ENCODE results near the gene DNAJC9. TPM values are rescaled to one million over a fixed set of nuclear protein-coding genes. Genes with fewer than 3 reads are reported as not detected.
"Not testable (repeated sequence)": the region's sequence is repeated elsewhere in the genome, so short reads cannot be mapped to it uniquely, and the experiment has no call there.

The DNAJC9 gene
- total and polyA plus RNA-seq, 4 donors = 8.0 to 13.5 (median 10.9) TPM

DNA sequence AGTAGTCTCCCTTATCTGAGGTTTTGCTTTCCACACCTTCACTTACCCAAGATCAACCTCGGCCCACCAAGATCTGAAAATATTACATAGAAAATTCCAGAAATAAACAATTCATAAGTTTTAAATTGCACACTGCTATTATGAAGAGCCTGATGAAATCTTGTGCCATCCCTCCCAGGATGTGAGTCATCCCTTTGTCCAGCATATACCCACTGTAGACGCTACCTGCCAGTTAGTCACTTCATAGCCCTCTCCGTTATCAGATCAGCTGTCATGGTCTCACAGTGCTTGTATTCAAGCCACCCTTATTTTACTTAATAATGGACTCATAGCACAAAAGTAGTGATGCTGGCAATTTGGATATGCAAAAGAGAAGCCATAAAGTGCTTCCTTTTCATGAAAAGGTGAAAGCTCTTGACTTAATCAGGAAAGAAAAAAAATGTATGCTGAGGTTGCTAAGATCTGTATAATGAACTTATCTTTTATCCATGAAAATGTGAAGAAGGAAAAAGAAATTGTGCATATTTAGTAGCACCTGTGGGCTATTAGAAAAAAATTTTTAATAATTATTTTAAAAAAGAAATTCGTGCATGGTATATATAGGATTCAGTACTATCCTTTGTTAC lies 15.2 kb upstream of the DNAJC9 start:
- no peak for DNase-seq

DNA sequence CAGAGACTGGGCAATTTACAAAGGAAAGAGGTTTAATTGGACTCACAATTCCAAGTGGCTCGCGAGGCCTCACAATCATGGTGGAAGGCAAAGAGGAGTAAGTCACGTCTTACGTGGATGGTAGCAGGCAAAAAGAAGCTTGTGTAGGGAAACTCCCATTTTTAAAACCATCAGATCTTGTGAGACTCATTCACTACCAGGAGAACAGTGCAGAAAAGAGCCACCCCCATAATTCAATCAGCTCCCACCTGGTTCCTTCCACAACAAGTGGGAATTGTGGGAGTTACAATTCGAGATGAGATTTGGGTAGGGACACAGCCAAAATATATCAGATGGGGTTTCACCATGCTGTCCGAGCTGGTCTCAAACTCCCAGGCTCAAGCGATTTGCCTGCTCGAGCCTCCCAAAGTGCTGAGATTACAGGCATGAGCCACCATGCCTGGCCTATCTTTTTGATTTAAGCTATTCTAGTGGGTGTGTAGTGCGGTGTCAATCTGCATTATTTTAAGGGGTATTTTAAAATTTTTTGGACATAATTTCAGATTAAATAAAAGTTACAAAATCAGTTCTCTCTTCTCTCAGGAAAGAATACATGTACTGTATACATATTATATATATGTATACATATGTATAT lies 14.4 kb upstream of the DNAJC9 start:
- Histone ChIP-seq H3K27ac (ENCODE audit: low read depth in 1 of 2, low read length in 2 of 2) (no peak overlapping the region), H3K36me3 (ENCODE audit: control insufficient read depth in 1 of 2, insufficient read depth in 2 of 2, low read length in 1 of 2) (no peaks in the 10 kb centered on the region), H3K4me1 (ENCODE audit: control insufficient read depth in 1 of 2, insufficient read depth in 2 of 2, low read length in 2 of 2) (no peaks in the 10 kb centered on the region), H3K4me3 (ENCODE audit: low read length in 2 of 2) (no peak overlapping the region), H3K27me3 (ENCODE audit: control insufficient read depth in 1 of 2, insufficient read depth in 2 of 2, low read length in 1 of 2) (no peaks in the 10 kb centered on the region), H3K9me3 (ENCODE audit: control insufficient read depth, low read length) (no peaks in the 10 kb centered on the region)
- intact Hi-C loops (cut with DNase I) = no loop called here
- no peak for ATAC-seq (ENCODE audit: low FRiP score)
- 82 to 96% methylated on average over 9 of the region's 9 CpGs for WGBS, 2 donors
- DNase-seq = no peak

More for the DNA sequence above, 15.2 kb upstream of the DNAJC9 start:
- Histone ChIP-seq H3K4me1 (ENCODE audit: control insufficient read depth in 1 of 2, insufficient read depth in 2 of 2, low read length in 2 of 2) (no peaks in the 10 kb centered on the region), H3K36me3 (ENCODE audit: control insufficient read depth in 1 of 2, insufficient read depth in 2 of 2, low read length in 1 of 2) (no peaks in the 10 kb centered on the region), H3K4me3 (ENCODE audit: low read length in 2 of 2) (no peak overlapping the region), H3K27ac (ENCODE audit: low read depth in 1 of 2, low read length in 2 of 2) (no peak overlapping the region), H3K9me3 (ENCODE audit: control insufficient read depth, low read length) (no peaks in the 10 kb centered on the region), H3K27me3 (ENCODE audit: control insufficient read depth in 1 of 2, insufficient read depth in 2 of 2, low read length in 1 of 2) (no peaks in the 10 kb centered on the region)
- no peak for ATAC-seq (ENCODE audit: low FRiP score)
- intact Hi-C loops (cut with DNase I) = no loop called here
- 65 to 70% methylated on average over 4 of the region's 4 CpGs for WGBS, 2 donors

DNA sequence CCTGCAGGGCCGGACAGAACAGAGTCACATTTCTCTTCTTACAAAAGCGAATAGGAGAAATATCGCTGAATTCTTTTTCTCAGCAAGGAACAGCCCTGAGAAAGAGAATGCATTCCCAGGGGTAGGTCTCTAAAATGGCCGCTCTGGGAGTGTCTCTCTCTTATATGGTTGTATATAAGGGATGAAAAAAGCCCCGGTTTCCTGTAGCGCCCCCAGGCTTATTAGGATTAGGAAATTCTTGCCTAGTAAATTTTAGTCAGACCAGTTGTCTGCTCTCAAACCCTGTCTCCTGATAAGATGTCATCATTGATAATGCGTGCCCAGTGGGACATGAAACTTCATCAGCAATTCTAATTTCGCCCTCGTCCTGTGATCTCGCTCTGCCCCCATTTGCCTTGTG lies 11.6 kb upstream of the DNAJC9 start:
- WGBS, 2 donors = 92 to 95% methylated on average over 10 of the region's 10 CpGs
- H3K4me1 ChIP-seq (ENCODE audit: control insufficient read depth in 1 of 2, insufficient read depth in 2 of 2, low read length in 2 of 2); H3K36me3 ChIP-seq (ENCODE audit: control insufficient read depth in 1 of 2, insufficient read depth in 2 of 2, low read length in 1 of 2); H3K9me3 ChIP-seq (ENCODE audit: control insufficient read depth, low read length); ATAC-seq (ENCODE audit: low FRiP score); intact Hi-C loops (cut with DNase I); DNase-seq; H3K27ac ChIP-seq (ENCODE audit: low read depth in 1 of 2, low read length in 2 of 2); H3K27me3 ChIP-seq (ENCODE audit: control insufficient read depth in 1 of 2, insufficient read depth in 2 of 2, low read length in 1 of 2); H3K4me3 ChIP-seq (ENCODE audit: low read length in 2 of 2): not testable (repeated sequence)

DNA sequence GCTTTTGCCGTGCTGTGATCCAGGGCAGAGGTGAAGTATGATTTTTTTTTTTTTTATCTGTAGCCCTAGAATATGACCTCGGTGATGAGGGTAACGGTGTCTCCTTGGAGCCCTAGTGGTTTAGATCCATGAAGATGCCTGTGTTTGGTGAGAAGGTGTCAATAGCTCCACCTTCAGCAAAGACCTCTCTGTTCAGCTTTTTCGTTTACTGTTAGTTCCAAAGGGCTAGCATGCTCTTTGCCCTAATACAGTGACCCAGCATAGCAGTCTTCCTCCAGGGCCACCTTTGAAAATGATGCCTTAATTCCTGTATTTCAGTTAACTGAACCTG lies 6.1 kb upstream of the DNAJC9 start:
- Histone ChIP-seq H3K4me1 (ENCODE audit: control insufficient read depth in 1 of 2, insufficient read depth in 2 of 2, low read length in 2 of 2) (peaks cover 0 to 4% of the 10 kb centered on the region in 2 donors), H3K36me3 (ENCODE audit: control insufficient read depth in 1 of 2, insufficient read depth in 2 of 2, low read length in 1 of 2) (no peaks in the 10 kb centered on the region), H3K4me3 (ENCODE audit: low read length in 2 of 2) (peak overlapping the region; percentile 54 to 68), H3K9me3 (ENCODE audit: control insufficient read depth, low read length) (no peaks in the 10 kb centered on the region), H3K27me3 (ENCODE audit: control insufficient read depth in 1 of 2, insufficient read depth in 2 of 2, low read length in 1 of 2) (no peaks in the 10 kb centered on the region), H3K27ac (ENCODE audit: low read depth in 1 of 2, low read length in 2 of 2) (peak overlapping the region in 1 of 2 donors; percentile 12)
- WGBS, 2 donors = 0 to 2% methylated on average over 4 of the region's 4 CpGs
- intact Hi-C loops (cut with DNase I) = no loop called here
- no peak for ATAC-seq (ENCODE audit: low FRiP score)
- no peak for DNase-seq

DNA sequence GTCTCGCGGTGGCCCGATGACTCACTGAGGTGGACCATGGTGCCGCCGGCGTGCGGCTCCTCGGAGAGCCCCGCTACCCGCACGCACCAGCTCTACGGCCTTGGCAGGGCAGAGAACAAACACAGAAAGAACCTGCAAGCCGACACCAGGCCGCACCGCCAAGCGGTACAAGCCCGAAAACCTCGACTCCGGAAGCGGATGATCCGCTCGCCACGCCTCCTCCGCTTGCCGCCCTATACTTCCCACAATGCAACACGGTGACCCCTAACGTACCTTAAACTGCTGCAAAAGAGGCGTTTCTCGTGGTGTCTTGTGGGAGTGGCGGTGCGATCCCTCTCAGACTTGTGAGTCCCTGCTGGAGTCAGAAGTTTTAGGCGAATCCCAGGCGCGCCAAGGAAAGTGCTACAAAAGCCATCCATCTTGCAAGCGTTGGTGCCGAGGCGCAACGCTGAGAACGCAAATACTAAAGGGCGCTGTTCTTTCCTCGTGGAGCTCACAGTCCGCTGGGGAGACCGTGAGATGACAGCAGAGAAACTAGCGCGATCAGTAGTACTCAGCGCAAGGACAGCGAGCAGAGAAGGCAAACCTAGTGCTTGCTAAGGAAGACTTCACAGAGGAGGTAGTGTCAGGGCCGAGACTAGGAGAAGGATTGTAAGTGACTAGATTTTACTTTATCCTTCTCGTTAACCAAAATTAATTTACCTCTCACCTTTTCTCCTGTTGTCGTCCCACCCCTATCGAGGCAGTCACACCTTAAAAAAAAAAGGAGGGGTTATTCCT lies 5.6 kb upstream of the DNAJC9 start, which contains the start of gene MRPS16:
TSS of gene MRPS16 (minus strand) at position 200 of the 780 bp plus-strand sequence. CDS start at position 38, 162 bp downstream.
- WGBS, 2 donors = 0% methylated on average over 51 of the region's 51 CpGs
- intact Hi-C loops (cut with DNase I) = no loop called here
- peaks cover 0 to 4% of the 10 kb centered on the region in 2 donors for H3K4me1 ChIP-seq (ENCODE audit: control insufficient read depth in 1 of 2, insufficient read depth in 2 of 2, low read length in 2 of 2)

DNA sequence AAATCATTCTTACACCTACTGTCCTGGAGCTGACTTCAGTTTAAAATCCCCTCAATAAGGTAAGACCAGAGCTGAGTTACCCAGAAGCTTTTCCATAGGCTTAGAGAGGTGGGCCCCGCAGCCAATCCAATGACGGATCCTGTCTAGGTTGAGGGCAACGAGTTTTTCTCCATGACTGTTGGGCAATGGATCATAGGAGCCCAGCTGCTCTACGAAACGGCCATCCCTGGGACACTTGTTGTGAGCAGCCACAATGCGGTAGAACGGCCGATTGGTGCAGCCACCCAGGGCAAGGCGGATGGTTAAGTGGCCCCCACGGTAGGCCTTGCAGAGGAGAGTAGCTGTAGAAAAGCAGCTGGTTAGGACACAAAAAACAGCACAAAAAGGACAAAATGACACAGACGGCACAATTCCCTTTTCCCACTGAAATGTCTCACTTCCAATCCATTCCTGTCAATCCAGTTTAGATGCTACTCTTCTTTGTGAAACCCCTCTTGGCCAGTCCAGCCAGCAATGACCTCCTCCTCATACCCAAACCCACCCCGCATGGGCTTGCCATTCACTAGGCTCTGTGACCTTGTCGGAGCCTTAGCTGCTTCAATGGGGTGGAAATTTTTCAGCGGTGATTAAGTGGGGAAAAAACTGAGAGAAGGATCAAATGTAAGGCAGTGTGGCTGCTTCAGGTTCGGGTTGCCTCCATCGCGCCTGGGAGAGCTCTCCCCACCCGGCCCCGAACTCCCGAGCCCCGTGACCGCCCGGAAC lies 4.8 kb upstream of the DNAJC9 start:
- Histone ChIP-seq H3K9me3 (ENCODE audit: control insufficient read depth, low read length) (no peaks in the 10 kb centered on the region), H3K4me1 (ENCODE audit: control insufficient read depth in 1 of 2, insufficient read depth in 2 of 2, low read length in 2 of 2) (peaks cover 0 to 4% of the 10 kb centered on the region in 2 donors), H3K36me3 (ENCODE audit: control insufficient read depth in 1 of 2, insufficient read depth in 2 of 2, low read length in 1 of 2) (no peaks in the 10 kb centered on the region), H3K27ac (ENCODE audit: low read depth in 1 of 2, low read length in 2 of 2) (peak overlapping the region; percentile 47 to 58), H3K27me3 (ENCODE audit: control insufficient read depth in 1 of 2, insufficient read depth in 2 of 2, low read length in 1 of 2) (peaks cover 0 to 3% of the 10 kb centered on the region in 2 donors), H3K4me3 (ENCODE audit: low read length in 2 of 2) (peak overlapping the region; percentile 31 to 68)
- DNase-seq (no peak), ATAC-seq (ENCODE audit: low FRiP score) (peak; percentile 87)
- intact Hi-C loops (cut with DNase I) = no loop called here
- whole genome bisulfite sequencing, 2 donors = 18 to 21% methylated on average over 19 to 23 of the region's 23 CpGs

More for the DNA sequence above, 5.6 kb upstream of the DNAJC9 start, which contains the start of gene MRPS16:
- no peaks in the 10 kb centered on the region for H3K27me3 ChIP-seq (ENCODE audit: control insufficient read depth in 1 of 2, insufficient read depth in 2 of 2, low read length in 1 of 2)
- peak within 1 kb of the TSS; percentile 47 to 77 for H3K27ac ChIP-seq (ENCODE audit: low read depth in 1 of 2, low read length in 2 of 2)
- DNase-seq (peak; percentile 96), ATAC-seq (ENCODE audit: low FRiP score) (peak; percentile 98)
- H3K4me3 ChIP-seq (ENCODE audit: low read length in 2 of 2) = peak within 1 kb of the TSS; percentile 54 to 68
- no peaks in the 10 kb centered on the region for H3K9me3 ChIP-seq (ENCODE audit: control insufficient read depth, low read length)
- no peaks in the 10 kb centered on the region for H3K36me3 ChIP-seq (ENCODE audit: control insufficient read depth in 1 of 2, insufficient read depth in 2 of 2, low read length in 1 of 2)

DNA sequence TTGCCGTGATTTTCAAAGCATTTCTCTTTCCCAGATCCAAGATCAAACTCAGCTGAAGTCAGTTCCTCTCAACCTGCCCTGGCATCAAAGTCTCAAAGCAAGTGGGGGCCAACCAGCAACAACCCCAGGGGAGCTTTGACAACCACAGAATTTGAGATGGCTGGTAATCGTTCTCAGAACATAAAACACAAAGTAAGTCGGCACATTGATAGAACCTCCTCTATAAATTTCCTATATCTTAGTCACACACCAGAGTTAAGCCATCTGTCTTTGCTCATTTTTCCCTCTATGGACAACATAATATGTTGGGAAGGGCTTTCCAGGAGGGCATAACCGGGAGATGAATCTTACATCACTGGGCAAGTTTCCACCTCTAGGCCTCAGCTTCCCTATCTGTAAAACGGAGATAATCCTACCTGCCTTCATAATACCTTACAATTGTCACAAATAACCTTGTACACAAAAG lies 1.2 kb upstream of the DNAJC9 start:
- Histone ChIP-seq H3K9me3 (ENCODE audit: control insufficient read depth, low read length) (no peaks in the 10 kb centered on the region), H3K27me3 (ENCODE audit: control insufficient read depth in 1 of 2, insufficient read depth in 2 of 2, low read length in 1 of 2) (peaks cover 0 to 3% of the 10 kb centered on the region in 2 donors), H3K36me3 (ENCODE audit: control insufficient read depth in 1 of 2, insufficient read depth in 2 of 2, low read length in 1 of 2) (no peaks in the 10 kb centered on the region), H3K4me1 (ENCODE audit: control insufficient read depth in 1 of 2, insufficient read depth in 2 of 2, low read length in 2 of 2) (peaks cover 3 to 4% of the 10 kb centered on the region in 2 donors), H3K4me3 (ENCODE audit: low read length in 2 of 2) (no peak overlapping the region), H3K27ac (ENCODE audit: low read depth in 1 of 2, low read length in 2 of 2) (no peak overlapping the region)
- intact Hi-C loops (cut with DNase I) = no loop called here
- DNase-seq = no peak
- 74 to 75% methylated on average over 5 of the region's 5 CpGs for WGBS, 2 donors
- ATAC-seq (ENCODE audit: low FRiP score) = no peak

DNA sequence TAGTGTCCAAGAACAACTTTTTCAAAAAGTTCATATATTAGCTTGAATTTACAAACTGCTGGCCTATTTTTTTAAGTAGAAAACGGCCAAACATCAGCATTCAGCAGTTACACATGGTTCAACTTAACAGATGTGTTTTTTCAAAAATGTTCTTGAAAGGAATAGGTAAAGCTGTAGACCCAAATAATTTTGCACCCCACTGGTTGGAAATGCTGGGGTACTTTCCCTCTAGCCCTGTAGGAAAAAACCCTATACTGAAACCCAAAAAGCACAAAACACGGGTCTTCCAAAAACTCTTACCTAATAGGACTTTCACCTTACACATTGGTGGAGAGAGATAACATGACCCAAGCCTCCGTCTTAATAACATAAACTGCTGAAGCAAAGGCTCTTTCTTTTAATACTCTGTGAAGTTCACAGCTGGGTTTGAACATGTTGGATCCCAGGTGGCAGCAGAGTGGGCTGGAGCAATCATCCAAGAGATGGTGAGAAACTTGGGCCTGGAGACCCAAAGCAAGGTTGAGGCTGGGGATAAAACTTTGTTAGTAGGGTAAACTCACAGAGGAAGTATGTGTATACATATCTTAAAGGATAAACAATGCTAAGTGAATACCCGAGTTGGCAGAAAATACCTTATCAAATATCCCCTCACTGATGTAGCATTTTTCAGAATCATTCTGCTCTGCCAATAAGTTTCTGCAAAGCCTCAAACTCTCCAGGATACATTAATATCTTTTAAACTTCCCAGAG lies 629 bp upstream of the DNAJC9 start:
- intact Hi-C loops (cut with DNase I) = no loop called here
- peaks cover 0 to 4% of the 10 kb centered on the region in 2 donors for H3K4me1 ChIP-seq (ENCODE audit: control insufficient read depth in 1 of 2, insufficient read depth in 2 of 2, low read length in 2 of 2)
- H3K4me3 ChIP-seq (ENCODE audit: low read length in 2 of 2) = peak overlapping the region in 1 of 2 donors; percentile 36
- no peak for ATAC-seq (ENCODE audit: low FRiP score)
- H3K27ac ChIP-seq (ENCODE audit: low read depth in 1 of 2, low read length in 2 of 2) = peak overlapping the region; percentile 69 to 73
- H3K27me3 ChIP-seq (ENCODE audit: control insufficient read depth in 1 of 2, insufficient read depth in 2 of 2, low read length in 1 of 2) = peaks cover 0 to 3% of the 10 kb centered on the region in 2 donors
- no peaks in the 10 kb centered on the region for H3K9me3 ChIP-seq (ENCODE audit: control insufficient read depth, low read length)
- WGBS, 2 donors = 38 to 42% methylated on average over 4 of the region's 4 CpGs
- no peaks in the 10 kb centered on the region for H3K36me3 ChIP-seq (ENCODE audit: control insufficient read depth in 1 of 2, insufficient read depth in 2 of 2, low read length in 1 of 2)
- DNase-seq = no peak

Measured in aorta (tissue), 5 donors.